DOHH2 (cell line): ENCODE data around the gene ZSCAN21.

ENCODE experiments used
- CTCF ChIP-seq: fragments of 200-600 bp; sonication (generic); IDR thresholded peaks from one replicate; pipeline ENCODE4 v1.5.1; 2014; ENCODE audit warnings: antibody characterized with exemption, mild to moderate bottlenecking, low read depth, low read length; ENCODE audit not compliant: poor library complexity, severe bottlenecking
- EZH2phosphoT487 ChIP-seq: fragments of 200-600 bp; sonication (generic); IDR thresholded peaks from 2 replicates; pipeline ENCODE4 v1.6.1; 2017; ENCODE audit warnings: borderline replicate concordance, mild to moderate bottlenecking, antibody characterized with exemption, low read length, moderate library complexity, mixed read lengths

- no peak for TF ChIP-seq CTCF
- no peak for TF ChIP-seq EZH2phosphoT487
Observed at GRCh38 chr7:100021297-100021696, 28.3 kb upstream of the ZSCAN21 start.
